GM19099 (cell line): ENCODE data around the gene RASSF9.

ENCODE experiments used
- POLR2A ChIP-seq: IDR thresholded peaks from 3 replicates; pipeline ENCODE4 v1.6.1; 2011; ENCODE audit warnings: low read depth; ENCODE audit not compliant: insufficient read length; ENCODE audit errors: extremely low read depth

RASSF9 gene

DNA sequence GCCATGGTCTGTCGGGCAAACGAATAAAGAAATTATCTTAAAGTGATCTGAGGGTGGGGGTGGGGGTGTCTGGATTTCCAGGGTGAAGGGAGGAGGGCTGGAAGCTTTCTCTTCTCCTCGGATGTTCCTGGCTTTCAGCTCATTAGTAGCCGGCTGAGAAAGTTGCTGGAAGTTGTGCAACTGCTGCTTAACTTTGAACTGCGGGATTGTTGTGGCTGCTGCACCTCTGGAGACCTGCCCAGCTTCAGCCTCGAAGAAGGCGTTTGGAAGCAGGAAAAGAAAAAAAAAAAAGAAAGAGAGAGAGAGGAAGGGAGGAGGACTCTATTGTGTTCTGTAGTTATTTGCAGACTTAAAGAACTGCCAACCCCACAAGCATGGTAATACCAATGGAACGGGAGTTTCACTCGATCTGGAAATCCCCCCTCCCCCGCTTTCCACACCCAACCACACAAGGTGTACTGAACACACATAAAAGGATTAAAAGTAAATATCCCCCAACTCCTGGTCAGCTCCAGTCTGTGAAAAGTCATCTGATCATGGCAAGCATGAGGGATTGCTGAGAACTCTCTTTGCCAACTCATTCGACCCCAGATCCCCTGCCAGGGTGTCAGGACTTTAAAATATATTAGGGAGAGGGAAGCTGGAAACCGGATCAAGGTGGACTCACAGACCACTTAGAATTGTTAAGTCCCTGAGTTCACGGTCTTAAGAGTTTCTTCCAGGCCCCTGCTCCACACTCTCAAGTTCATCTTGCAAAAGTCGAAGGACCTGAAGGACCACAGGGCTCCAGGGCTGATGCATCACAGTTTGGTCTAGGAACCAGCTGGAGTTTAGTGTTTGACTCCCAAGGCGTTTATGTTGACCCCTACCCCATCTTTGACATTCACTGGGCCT, at the start of gene RASSF9:
RASSF9 (minus strand) TSS at position 213 of the 894 bp plus-strand sequence; CDS start at position 5, 208 bp downstream.
- no peak for TF ChIP-seq POLR2A

DNA sequence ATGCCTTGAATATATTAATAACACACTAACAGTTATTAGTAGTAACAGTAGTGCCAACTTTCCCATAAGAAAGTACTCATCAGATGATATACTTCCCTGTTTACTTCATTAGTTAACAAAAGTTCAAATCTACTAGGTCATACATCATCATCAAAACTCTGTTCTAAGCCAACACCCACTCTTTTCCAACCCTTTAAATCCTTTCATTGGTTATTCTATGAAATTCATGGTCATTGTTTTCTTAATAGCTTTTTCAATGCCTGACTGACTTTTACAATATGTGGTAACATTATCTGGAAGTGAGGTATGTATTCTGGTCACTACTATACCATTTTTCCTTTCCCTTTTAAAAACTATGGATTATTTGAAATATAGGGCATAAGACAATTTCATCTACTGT, 47.6 kb upstream of the RASSF9 start:
- no peak for TF ChIP-seq POLR2A

DNA sequence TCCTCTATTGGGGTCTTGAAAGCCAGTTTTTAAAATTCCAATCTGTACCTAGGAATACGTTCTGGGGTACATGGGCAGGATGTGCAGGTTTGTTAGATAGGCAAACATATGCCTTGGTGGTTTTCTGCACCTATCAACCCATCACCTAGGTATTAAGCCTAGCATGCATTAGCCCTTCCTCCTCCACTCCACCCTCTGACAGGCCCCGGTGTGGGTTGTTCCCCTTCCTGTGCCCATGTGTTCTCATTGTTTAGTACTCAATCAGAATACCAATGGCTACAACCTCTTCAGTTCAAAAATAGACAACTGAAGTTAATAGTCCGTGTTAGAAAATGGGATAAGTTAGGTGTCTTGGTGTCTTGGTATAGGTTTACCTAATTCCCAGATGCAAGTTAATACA, 41.2 kb upstream of the RASSF9 start:
- no peak for TF ChIP-seq POLR2A

DNA sequence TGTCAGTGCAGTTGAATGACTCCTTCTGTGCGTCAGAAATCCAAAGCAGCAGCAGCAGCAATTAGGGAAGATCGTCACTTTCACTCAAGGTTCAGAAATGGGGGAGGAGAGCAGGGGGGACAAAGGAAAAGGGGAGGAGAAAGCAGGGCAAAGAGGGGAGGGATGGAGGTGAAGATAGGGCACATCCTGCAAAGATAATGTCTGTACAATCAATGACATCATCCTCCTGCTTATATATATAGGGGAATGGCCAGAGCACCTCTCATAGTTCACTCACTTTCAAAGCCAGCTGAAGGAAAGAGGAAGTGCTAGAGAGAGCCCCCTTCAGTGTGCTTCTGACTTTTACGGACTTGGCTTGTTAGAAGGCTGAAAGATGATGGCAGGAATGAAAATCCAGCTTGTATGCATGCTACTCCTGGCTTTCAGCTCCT, 37.8 kb upstream of the RASSF9 start, which contains the start of gene NTS:
NTS (plus strand) TSS at position 265 of the 431 bp plus-strand sequence; CDS start at position 374, 109 bp downstream.
- no peak for TF ChIP-seq POLR2A

DNA sequence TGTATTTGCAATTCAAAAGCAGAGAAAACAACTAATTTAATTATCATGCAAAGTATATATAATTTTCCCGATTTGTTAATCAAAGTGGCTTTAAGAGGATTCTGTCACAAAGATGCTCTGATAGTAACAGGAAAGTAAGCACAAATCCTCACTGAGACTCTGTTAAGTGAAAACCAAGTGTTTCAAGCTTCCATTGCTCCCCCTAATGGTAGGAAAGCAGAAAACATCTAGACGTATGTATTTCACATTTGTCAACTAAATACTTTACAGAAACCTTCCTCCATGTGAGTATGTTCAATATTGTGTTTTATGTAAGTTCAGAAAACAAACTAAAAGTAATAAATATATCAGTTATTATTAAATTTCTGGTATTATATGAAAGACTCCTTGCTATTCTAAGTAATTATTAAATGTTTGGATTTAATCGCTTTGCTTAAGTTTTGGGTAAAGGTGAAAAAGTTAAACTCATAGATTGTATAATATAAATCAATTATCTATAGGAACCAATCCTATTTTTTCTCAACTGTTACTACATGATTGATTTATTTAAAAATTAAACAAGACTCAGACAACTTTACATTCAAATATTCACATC, 36.4 kb upstream of the RASSF9 start:
- TF ChIP-seq POLR2A, result no peak

DNA sequence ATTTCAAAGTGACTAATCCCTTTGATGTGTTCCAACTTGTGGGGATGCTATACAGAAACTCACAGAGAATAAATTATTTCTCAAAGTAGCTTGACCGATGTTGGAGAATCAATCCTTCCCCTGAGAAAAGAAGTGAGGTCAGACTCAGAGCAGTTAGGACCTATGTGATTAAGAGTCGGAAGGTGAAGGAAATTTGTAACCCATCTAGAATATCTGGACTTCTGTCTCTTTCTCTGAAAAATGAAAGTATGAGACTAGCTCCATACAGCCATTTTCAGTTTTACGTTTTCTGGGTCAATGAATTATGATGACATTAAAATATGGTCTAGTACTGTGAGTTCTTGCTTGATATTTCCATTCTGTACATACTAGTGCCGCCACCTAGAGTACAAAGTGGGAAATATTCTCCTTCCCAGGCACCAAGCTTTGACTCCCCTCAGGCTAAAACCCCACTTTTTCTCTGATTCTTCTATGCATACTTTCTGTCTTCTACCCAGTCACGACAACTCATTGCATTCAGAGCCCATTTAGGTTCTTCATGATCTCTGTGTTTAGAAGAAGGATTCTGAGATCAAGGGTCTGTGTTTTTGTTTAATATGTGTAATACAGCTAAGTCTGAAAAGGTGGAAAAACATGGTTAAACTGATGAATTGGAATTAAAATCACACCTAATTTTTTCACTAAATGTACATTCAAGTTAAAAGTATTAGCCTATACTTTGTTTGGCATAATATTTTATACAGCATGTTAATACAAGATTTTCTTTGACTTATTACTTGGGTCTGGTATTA, 31.0 kb upstream of the RASSF9 start:
- no peak for TF ChIP-seq POLR2A

DNA sequence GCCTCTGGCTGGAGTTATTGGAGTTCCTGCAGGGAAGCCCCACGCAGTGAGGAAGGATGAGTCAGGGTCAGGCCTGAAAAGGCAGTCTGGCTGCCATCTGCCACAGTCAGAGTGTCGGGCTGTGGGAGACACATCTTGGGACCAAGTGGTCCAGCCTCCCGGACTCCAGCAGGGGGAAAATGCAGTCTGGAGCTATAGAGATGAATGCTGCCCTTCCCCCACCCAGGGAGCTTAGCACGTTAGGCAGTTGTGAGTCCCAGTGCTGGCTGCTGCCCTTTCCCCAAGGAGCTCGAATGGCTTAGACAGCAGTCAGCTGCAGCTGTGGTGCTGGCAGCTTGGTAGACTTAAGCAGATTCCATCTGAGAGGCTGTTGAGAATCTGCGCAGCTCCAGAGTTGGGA, 29.7 kb upstream of the RASSF9 start:
- TF ChIP-seq POLR2A, result no peak

DNA sequence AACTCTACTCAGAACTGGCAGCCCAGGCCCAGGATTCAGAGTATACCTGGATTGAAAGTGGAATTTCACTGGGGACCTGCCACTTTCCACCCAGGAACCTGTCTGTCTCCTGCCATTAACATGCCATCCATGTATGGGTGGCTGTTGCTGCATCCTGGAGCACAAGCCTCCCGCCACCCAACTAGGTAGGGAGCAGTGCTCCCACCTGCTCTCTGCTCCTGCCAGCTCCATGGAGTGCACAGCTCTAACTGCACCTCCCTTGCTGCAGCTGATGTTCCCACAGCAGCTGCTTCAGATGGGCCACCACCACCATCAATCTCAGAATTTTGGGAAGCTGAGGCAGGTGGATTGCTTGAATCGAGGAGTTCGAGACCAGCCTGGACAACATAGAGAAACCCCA, 20.8 kb upstream of the RASSF9 start:
- no peak for TF ChIP-seq POLR2A

DNA sequence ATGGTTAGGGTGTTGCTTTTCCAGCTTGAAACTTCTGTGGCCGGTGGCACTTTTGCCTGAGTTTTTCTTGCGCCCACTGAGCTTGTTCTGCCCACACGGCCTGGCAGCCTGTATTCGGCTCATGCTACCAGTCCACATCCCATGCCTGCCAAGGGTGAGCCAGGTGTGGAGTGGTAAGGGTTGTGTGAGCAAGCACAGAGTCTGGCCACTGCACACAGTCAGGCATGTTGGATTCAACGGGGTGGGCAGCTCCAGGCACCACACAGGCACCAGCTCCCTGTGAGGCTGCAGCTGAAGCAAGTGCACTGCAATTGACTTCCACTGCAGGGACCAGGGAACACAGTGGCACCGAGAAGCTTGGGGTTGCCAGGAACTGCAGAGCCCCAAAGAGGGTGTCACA, 19.1 kb upstream of the RASSF9 start:
- TF ChIP-seq POLR2A, result no peak

DNA sequence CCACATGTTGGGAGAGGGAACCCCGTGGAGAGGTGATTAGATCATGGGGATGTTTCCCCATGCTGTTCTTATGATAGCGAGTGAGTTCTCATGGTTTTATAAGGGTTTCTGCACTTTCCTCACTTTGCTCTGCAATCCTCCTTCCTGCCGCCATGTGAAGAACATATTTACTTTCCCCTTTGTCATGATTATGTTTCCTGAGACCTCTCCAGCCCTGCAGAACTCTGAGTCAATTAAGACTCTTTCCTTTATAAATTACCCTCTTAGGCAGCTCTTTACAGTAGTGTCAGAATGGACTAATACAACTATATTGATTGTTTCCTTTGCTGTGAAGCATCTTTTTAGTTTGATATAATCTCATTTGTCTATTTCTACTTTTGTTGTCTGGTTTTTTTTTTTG, 13.1 kb upstream of the RASSF9 start:
- TF ChIP-seq POLR2A, result no peak

DNA sequence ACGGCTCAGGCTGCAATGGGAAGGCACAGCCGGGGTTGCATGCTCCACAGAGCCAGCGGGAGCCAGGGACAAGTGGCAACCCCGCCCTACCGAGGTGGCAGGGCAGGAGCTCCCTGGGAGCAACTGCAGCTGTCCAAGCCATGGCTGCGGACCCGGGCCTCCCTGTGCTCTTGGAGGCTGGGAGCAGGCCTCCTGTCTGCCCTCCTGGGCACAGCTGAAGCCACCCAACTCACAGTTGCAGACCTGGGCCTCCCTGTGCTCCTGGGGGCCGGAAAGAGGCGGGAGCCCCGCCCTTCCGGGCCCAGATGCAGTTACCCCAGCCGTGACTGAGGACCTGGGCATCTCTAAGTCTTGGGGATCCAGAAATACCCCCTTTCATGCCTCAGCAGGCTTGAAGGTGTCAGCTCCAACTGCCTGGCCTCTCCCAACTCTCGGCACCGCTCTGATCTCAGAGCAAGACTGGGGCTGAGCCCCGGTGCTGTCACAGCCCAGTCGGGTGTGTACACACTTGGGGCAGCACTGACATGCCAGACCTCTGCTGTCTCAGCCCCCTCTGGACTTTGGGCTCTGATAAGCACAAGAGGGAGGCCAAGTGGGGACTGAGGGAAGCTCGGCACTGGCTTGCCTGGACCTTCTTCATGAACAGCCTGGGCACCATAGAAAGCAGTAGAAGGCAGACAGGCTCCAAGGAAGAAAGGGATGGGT, 7.5 kb upstream of the RASSF9 start:
- TF ChIP-seq POLR2A, result no peak

DNA sequence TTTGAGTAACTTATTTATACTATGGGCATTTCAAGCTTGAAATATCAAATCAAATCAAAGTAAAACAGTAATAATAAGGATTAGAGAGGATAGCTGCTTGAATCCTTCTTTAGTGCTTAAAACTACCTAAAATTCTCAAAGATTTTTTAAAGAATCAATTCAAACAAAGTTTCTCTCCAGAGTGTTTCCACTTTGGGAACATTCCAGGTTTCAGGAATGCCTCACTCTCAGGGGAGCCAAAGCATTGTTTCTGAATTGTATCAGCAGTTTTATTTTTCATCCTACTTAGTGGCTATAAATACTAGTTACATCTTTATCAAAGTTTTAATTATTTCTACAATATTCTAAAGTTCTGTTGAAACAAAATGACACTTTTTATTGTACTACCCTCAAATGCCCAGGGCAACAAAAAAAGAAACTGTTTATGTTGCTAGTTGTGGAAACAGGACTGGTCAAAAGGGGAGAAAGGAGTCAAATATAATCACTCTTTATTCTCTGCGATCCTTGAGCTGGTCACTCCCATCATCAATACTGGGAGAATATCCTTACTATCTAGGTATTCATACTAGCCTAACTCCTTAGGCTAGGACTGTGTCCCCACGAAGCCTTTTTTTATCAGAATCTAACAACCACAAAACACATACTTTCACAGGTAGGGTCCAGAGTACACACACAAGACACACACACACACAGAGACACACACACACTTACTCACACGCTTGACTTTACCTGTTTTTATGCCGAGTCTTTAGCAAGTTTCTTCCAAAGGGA, 598 bp downstream of the RASSF9 start:
- no peak for TF ChIP-seq POLR2A

DNA sequence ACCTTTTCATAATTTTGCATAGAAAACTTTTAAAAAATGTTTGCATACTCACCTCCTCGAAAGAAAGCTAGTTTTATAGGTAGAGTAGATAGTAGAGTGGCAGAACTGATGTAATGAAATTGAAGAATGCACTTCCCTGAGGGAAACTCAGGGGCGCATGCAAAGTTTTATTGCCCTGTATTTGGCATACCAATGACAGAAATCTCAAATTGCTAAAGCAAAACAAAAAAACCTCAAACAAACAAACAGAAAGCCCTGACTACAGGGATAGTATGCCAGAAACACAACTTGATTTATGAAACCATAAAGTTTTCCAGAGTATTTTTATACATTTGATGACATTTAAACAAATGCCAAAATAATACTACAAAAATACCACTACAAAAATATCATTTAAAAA, 1.8 kb downstream of the RASSF9 start:
- TF ChIP-seq POLR2A, result no peak

DNA sequence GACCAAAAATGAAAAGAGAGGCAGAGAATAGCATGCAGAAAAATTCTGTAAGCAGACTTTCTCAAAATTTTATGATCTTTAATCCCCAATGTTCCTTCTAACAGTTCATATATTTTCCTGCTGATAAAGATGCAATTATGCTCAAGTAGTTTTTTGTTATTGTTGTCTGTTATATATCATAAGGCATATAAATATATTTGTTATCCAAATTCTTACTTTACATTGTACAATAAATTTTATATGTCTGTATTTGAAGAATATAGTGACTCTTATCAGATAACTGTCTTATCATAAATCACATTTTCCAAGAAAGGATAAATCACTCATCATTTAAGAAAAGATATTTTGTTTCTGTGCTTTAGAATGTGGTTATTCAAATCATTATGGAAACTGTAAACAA, 2.6 kb downstream of the RASSF9 start:
- TF ChIP-seq POLR2A, result no peak
